Astrocyte (in vitro differentiated cells and primary cell): ENCODE measurements around the gene SYVN1. TPM values are rescaled to one million over a fixed set of nuclear protein-coding genes. Genes with fewer than 3 reads are reported as not detected.
A peak's percentile ranks its signal among the peaks of the same experiment; 100 is the strongest.

Source experiments
- DNase-seq: peaks from one replicate; pipeline ENCODE4 v3.0.0-alpha.2; 2010; ENCODE audit warnings: low read depth
- FAIRE-seq: peaks from 2 replicates; lab custom pipeline; 2011; peaks lifted over from hg19 to GRCh38; lab: Jason Lieb, UNC
- H2AFZ ChIP-seq: 2 replicates; pipeline ENCODE4 v1.6.0; 2012; ENCODE audit warnings: low read depth, low read length, inconsistent platforms
- H3K27ac ChIP-seq: 2 replicates; pipeline ENCODE4 v1.5.1; 2011; ENCODE audit warnings: low read depth, low read length, inconsistent platforms
- H3K27me3 ChIP-seq: 2 replicates; pipeline ENCODE4 v1.6.0; 2011; ENCODE audit warnings: low read length, inconsistent platforms; ENCODE audit not compliant: insufficient read depth
- H3K36me3 ChIP-seq: 2 replicates; pipeline ENCODE4 v1.5.1; 2011; ENCODE audit warnings: low read length, inconsistent platforms; ENCODE audit not compliant: insufficient read depth
- H3K4me1 ChIP-seq: 2 replicates; pipeline ENCODE4 v1.5.1; 2011; ENCODE audit warnings: low read length, inconsistent platforms; ENCODE audit not compliant: insufficient read depth
- H3K4me2 ChIP-seq: 2 replicates; pipeline ENCODE4 v1.6.0; 2012; ENCODE audit warnings: low read length, inconsistent platforms
- H3K4me3 ChIP-seq: 2 replicates; pipeline ENCODE4 v1.5.1; 2011; ENCODE audit warnings: low read depth, mild to moderate bottlenecking, low read length, inconsistent platforms; ENCODE audit not compliant: insufficient read depth
- H3K79me2 ChIP-seq: 2 replicates; pipeline ENCODE4 v1.6.0; 2012; ENCODE audit warnings: mild to moderate bottlenecking, low read length, inconsistent platforms; ENCODE audit not compliant: insufficient read depth
- H3K9ac ChIP-seq: 2 replicates; pipeline ENCODE4 v1.6.0; 2012; ENCODE audit warnings: mild to moderate bottlenecking, low read length, inconsistent platforms
- H3K9me3 ChIP-seq: 2 replicates; pipeline ENCODE4 v1.5.1; 2012; ENCODE audit warnings: low read depth, mild to moderate bottlenecking, low read length, inconsistent platforms; ENCODE audit not compliant: insufficient read depth
- H4K20me1 ChIP-seq: 2 replicates; pipeline ENCODE4 v1.6.0; 2012; ENCODE audit warnings: low read length, inconsistent platforms; ENCODE audit not compliant: insufficient read depth
- H3K27ac Mint-ChIP-seq: one replicate; pipeline ENCODE4 v1.8.0; 2021; ENCODE audit warnings: mild to moderate bottlenecking, mixed read lengths; ENCODE audit not compliant: unreplicated experiment
- H3K27me3 Mint-ChIP-seq: one replicate; pipeline ENCODE4 v1.8.0; 2021; ENCODE audit warnings: low read depth, mixed read lengths; ENCODE audit not compliant: unreplicated experiment
- H3K36me3 Mint-ChIP-seq: one replicate; pipeline ENCODE4 v1.8.0; 2021; ENCODE audit warnings: low read depth, mixed read lengths; ENCODE audit not compliant: unreplicated experiment
- H3K4me1 Mint-ChIP-seq: one replicate; pipeline ENCODE4 v1.8.0; 2021; ENCODE audit warnings: low read depth, mixed read lengths; ENCODE audit not compliant: unreplicated experiment
- H3K4me3 Mint-ChIP-seq: one replicate; pipeline ENCODE4 v1.8.0; 2021; ENCODE audit warnings: mild to moderate bottlenecking, moderate library complexity, mixed read lengths; ENCODE audit not compliant: unreplicated experiment
- H3K9me3 Mint-ChIP-seq: one replicate; pipeline ENCODE4 v1.8.0; 2021; ENCODE audit warnings: mild to moderate bottlenecking, mixed read lengths; ENCODE audit not compliant: unreplicated experiment
- CTCF ChIP-seq: IDR thresholded peaks from 2 replicates; pipeline ENCODE4 v1.5.1; 2011; ENCODE audit warnings: low read depth, mild to moderate bottlenecking, inconsistent platforms, low read length, moderate library complexity; ENCODE audit not compliant: insufficient read depth
- EZH2 ChIP-seq: IDR thresholded peaks from 2 replicates; pipeline ENCODE4 v1.6.1; 2012; ENCODE audit warnings: mild to moderate bottlenecking, low read length, inconsistent platforms; ENCODE audit not compliant: insufficient read depth
- total RNA-seq: library from RNA; stranded (reverse); gene quantifications from 2 replicates; pipeline ENCODE4 v1.2.1, GENCODE V29; 2021

The SYVN1 gene
- total RNA-seq, 1 donor from 2014 or later: 43.0 TPM

GRCh38 chr11:65121865-65122696 is 12.2 kb downstream of the SYVN1 start, which contains the start of the genes FAU and MRPL49:
TSS of gene FAU (minus strand) at chr11:65122134. CDS start at chr11:65121813, 321 bp downstream.
TSS of gene MRPL49 (plus strand) at chr11:65122321. CDS start at chr11:65122347, 26 bp downstream.
- H3K27me3 Mint-ChIP-seq: no peaks in the 10 kb centered on the region
- peaks cover 18% of the 10 kb centered on the region for H3K36me3 Mint-ChIP-seq

DNA sequence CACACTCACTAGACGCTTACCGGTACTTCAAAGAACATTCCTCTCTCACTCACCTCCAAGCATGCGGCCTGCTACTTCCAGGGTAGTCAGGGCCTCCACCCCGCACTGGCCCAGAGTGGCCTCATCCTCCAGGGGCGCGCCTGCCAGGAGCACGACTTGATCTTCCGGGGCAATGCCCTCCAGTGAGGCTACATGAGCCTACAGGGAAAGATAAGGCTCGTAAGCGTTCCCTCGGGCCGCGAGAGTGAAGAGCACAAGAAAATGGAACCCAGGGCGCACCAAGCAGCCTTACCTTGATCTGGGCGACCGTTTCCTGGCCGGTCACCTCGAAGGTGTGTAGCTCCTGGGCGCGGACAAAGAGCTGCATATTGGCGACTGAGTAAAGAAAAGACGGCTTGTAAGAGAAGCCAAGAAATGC is 12.9 kb downstream of the SYVN1 start:
- no peak for FAIRE-seq
- DNase-seq: no peak

More at GRCh38 chr11:65121865-65122696, 12.2 kb downstream of the SYVN1 start, which contains the start of the genes FAU and MRPL49:
- peak within 1 kb of the TSS; percentile 80 for H2AFZ ChIP-seq
- TF ChIP-seq EZH2 (no peak), CTCF (no peak)
- FAIRE-seq (no peak), DNase-seq (peak; percentile 92)
- H3K9me3 ChIP-seq: no peaks in the 10 kb centered on the region
- H4K20me1 ChIP-seq: peaks cover 38% of the 10 kb centered on the region
- Mint-ChIP-seq H3K9me3 (no peaks in the 10 kb centered on the region), H3K27ac (peak within 1 kb of the TSS; percentile 99), H3K4me3 (peak within 1 kb of the TSS; percentile 100), H3K4me1 (peaks cover 12% of the 10 kb centered on the region)
- peak within 1 kb of the TSS; percentile 98 for H3K9ac ChIP-seq
- no peaks in the 10 kb centered on the region for H3K27me3 ChIP-seq
- H3K4me3 ChIP-seq: peak within 1 kb of the TSS; percentile 95
- H3K4me1 ChIP-seq: peaks cover 13% of the 10 kb centered on the region
- peaks cover 24% of the 10 kb centered on the region for H3K36me3 ChIP-seq
- H3K4me2 ChIP-seq: peak within 1 kb of the TSS; percentile 97
- peak within 1 kb of the TSS; percentile 82 for H3K27ac ChIP-seq
- H3K79me2 ChIP-seq: peaks cover 58% of the 10 kb centered on the region

More for the DNA sequence above, 12.9 kb downstream of the SYVN1 start:
- Histone ChIP-seq H3K4me1 (peaks cover 19% of the 10 kb centered on the region), H3K27me3 (no peaks in the 10 kb centered on the region), H3K79me2 (peaks cover 64% of the 10 kb centered on the region), H3K4me2 (peak overlapping the region; percentile 97), H3K9ac (peak overlapping the region; percentile 98), H3K9me3 (no peaks in the 10 kb centered on the region), H3K27ac (peak overlapping the region; percentile 82), H4K20me1 (peaks cover 33% of the 10 kb centered on the region), H3K36me3 (peaks cover 19% of the 10 kb centered on the region), H2AFZ (peak overlapping the region; percentile 80), H3K4me3 (peak overlapping the region; percentile 95)
- no peak for TF ChIP-seq EZH2
- no peak for TF ChIP-seq CTCF
- H3K4me1 Mint-ChIP-seq: peaks cover 12% of the 10 kb centered on the region
- no peaks in the 10 kb centered on the region for H3K27me3 Mint-ChIP-seq
- no peaks in the 10 kb centered on the region for H3K9me3 Mint-ChIP-seq
- peak overlapping the region; percentile 99 for H3K27ac Mint-ChIP-seq
- peak overlapping the region; percentile 100 for H3K4me3 Mint-ChIP-seq
- peaks cover 13% of the 10 kb centered on the region for H3K36me3 Mint-ChIP-seq
